WI38 (cell line): Measurements from ENCODE around the gene ZSWIM8.
"Not testable (repeated sequence)": the region's sequence is repeated elsewhere in the genome, so short reads cannot be mapped to it uniquely, and the experiment has no call there.

Source experiments
- H3K4me3 ChIP-seq: 2 replicates; pipeline ENCODE4 v1.5.1; 2011; ENCODE audit warnings: low read depth, mild to moderate bottlenecking, control low read depth, low read length
- CTCF ChIP-seq: IDR thresholded peaks from 2 replicates; pipeline ENCODE4 v1.5.1; 2012; ENCODE audit warnings: low read depth, mild to moderate bottlenecking, control low read depth, low read length

The ZSWIM8 gene

GRCh38 chr10:73793456-73793855 is 8.1 kb downstream of the ZSWIM8 start:
- no peak for TF ChIP-seq CTCF
- no peak overlapping the region for H3K4me3 ChIP-seq

GRCh38 chr10:73795491-73795890 is 10.1 kb downstream of the ZSWIM8 start:
- H3K4me3 ChIP-seq: not testable (repeated sequence)

- not testable (repeated sequence) for H3K4me3 ChIP-seq
Observed at GRCh38 chr10:73796035-73796434, 10.6 kb downstream of the ZSWIM8 start.

GRCh38 chr10:73796766-73797165 is 11.4 kb downstream of the ZSWIM8 start:
- TF ChIP-seq CTCF: no peak
- H3K4me3 ChIP-seq: no peak overlapping the region

GRCh38 chr10:73797324-73798025 is 12.1 kb downstream of the ZSWIM8 start:
- TF ChIP-seq CTCF: no peak

GRCh38 chr10:73798087-73798486 is 12.7 kb downstream of the ZSWIM8 start:
- TF ChIP-seq CTCF: no peak

More at GRCh38 chr10:73797324-73798025, 12.1 kb downstream of the ZSWIM8 start:
- H3K4me3 ChIP-seq: no peak overlapping the region

GRCh38 chr10:73798927-73799560 is 13.6 kb downstream of the ZSWIM8 start:
- no peak overlapping the region for H3K4me3 ChIP-seq
- TF ChIP-seq CTCF: no peak

More at GRCh38 chr10:73798087-73798486, 12.7 kb downstream of the ZSWIM8 start:
- H3K4me3 ChIP-seq: no peak overlapping the region

- H3K4me3 ChIP-seq: no peak overlapping the region
- TF ChIP-seq CTCF: no peak
Observed at GRCh38 chr10:73799899-73800559, 14.6 kb downstream of the ZSWIM8 start.
